Measurements from ENCODE around the gene ANKS6. TPM values are rescaled to one million over a fixed set of nuclear protein-coding genes. Genes with fewer than 3 reads are reported as not detected.

ANKS6 gene
- total and polyA plus RNA-seq, 9 of the 15 experiments (the other 6 are each of a cell fraction or from before 2014, with no cell fraction given), result 9.9 to 74.5 (median 36.9) TPM

- TF ChIP-seq, protein P1, sequence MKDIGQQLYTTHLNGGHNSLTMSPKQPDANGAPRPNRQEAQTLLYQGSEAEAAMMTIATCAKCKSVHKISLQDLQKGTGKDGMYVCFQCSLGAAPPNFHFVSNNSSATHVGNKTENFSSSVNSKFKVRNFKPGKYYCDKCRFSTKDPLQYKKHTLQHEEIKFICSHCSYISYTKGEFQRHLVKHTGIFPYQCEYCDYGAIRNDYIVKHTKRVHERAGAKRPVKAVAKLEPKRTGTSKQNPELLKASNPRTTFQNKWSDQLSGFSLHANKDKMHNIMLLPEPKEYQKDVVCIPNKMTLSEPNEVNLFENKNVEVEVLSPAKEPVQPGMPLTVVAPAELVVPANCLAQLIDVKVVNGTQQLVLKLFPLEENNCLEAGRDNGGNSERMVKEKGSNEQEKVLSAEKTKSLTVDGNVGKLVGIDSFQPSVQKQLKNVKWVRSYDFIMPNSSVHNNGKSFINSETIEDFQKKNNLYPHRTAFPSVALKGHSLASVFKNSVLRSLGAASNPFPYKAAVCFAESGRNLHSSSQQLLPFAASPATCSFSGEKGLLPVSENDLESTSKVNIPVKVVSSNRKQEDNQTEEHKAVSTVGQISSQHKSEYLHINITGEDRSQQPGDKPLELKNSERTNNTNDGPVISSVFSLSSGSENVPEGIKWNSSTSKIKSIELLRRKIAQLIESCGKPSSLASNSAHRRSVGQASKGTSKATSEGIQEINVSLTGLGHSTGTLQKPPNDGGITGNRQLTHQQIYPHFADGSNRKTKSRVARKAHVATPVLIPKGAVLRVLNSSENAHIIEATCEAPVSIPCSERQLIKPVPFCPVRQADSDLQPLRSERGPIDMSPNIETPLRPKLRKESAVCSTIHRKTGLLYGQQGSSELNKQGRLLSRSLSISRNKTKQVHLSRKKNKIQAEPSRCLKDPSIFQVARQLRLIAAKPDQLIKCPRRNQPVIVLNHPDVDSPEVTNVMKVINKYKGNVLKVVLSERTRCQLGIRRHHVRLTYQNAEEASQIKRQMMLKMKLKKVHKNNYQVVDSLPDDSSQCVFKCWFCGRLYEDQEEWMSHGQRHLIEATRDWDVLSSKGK (CRISPR knock-in tag; IDR thresholded peaks at IDR 0.05), result no peak
- TF ChIP-seq, protein P2, sequence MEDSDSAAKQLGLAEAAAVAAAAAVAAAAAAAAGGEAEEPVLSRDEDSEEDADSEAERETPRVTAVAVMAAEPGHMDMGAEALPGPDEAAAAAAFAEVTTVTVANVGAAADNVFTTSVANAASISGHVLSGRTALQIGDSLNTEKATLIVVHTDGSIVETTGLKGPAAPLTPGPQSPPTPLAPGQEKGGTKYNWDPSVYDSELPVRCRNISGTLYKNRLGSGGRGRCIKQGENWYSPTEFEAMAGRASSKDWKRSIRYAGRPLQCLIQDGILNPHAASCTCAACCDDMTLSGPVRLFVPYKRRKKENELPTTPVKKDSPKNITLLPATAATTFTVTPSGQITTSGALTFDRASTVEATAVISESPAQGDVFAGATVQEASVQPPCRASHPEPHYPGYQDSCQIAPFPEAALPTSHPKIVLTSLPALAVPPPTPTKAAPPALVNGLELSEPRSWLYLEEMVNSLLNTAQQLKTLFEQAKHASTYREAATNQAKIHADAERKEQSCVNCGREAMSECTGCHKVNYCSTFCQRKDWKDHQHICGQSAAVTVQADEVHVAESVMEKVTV (CRISPR knock-in tag; IDR thresholded peaks at IDR 0.05), result no peak
- no peak for TF ChIP-seq SLC30A9 (CRISPR knock-in tag; IDR thresholded peaks at IDR 0.05)
- no peak for TF ChIP-seq HMG20A (CRISPR knock-in tag; conservative IDR thresholded peaks at IDR 0.05)
- TF ChIP-seq HMBOX1 (IDR thresholded peaks at IDR 0.05), result no peak
- peak; percentile 97 for TF ChIP-seq ZKSCAN1 (IDR thresholded peaks at IDR 0.05; ENCODE audit: low read depth, low read length)
- TF ChIP-seq, protein P3, sequence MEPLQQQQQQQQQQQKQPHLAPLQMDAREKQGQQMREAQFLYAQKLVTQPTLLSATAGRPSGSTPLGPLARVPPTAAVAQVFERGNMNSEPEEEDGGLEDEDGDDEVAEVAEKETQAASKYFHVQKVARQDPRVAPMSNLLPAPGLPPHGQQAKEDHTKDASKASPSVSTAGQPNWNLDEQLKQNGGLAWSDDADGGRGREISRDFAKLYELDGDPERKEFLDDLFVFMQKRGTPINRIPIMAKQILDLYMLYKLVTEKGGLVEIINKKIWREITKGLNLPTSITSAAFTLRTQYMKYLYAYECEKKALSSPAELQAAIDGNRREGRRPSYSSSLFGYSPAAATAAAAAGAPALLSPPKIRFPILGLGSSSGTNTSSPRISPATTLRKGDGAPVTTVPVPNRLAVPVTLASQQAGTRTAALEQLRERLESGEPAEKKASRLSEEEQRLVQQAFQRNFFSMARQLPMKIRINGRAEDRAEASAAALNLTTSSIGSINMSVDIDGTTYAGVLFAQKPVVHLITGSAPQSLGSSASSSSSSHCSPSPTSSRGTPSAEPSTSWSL (CRISPR knock-in tag; IDR thresholded peaks at IDR 0.05; ENCODE audit: borderline replicate concordance), result no peak
- TF ChIP-seq TCF7L2 (IDR thresholded peaks at IDR 0.05; ENCODE audit: low read depth, low read length), result no peak
- TF ChIP-seq, protein P4, sequence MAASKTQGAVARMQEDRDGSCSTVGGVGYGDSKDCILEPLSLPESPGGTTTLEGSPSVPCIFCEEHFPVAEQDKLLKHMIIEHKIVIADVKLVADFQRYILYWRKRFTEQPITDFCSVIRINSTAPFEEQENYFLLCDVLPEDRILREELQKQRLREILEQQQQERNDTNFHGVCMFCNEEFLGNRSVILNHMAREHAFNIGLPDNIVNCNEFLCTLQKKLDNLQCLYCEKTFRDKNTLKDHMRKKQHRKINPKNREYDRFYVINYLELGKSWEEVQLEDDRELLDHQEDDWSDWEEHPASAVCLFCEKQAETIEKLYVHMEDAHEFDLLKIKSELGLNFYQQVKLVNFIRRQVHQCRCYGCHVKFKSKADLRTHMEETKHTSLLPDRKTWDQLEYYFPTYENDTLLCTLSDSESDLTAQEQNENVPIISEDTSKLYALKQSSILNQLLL (CRISPR knock-in tag; IDR thresholded peaks at IDR 0.05; ENCODE audit: borderline replicate concordance), result no peak
- no peak for TF ChIP-seq ZEB2 (IDR thresholded peaks at IDR 0.05)
- TF ChIP-seq HDAC2 (IDR thresholded peaks at IDR 0.05), result no peak
- no peak for TF ChIP-seq HSF4 (CRISPR knock-in tag; IDR thresholded peaks at IDR 0.05; ENCODE audit: borderline replicate concordance)
- TF ChIP-seq TCF7 (IDR thresholded peaks at IDR 0.05; ENCODE audit: borderline replicate concordance), result no peak
- TF ChIP-seq, protein P5, sequence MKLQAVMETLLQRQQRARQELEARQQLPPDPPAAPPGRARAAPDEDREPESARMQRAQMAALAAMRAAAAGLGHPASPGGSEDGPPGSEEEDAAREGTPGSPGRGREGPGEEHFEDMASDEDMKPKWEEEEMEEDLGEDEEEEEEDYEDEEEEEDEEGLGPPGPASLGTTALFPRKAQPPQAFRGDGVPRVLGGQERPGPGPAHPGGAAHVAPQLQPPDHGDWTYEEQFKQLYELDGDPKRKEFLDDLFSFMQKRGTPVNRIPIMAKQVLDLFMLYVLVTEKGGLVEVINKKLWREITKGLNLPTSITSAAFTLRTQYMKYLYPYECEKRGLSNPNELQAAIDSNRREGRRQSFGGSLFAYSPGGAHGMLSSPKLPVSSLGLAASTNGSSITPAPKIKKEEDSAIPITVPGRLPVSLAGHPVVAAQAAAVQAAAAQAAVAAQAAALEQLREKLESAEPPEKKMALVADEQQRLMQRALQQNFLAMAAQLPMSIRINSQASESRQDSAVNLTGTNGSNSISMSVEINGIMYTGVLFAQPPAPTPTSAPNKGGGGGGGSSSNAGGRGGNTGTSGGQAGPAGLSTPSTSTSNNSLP (IDR thresholded peaks at IDR 0.05; ENCODE audit: borderline replicate concordance, low read depth, low read length), result no peak
- TF ChIP-seq ZNF551 (CRISPR knock-in tag; IDR thresholded peaks at IDR 0.05), result no peak
- TF ChIP-seq KAT7 (CRISPR knock-in tag; IDR thresholded peaks at IDR 0.05; ENCODE audit: borderline replicate concordance), result no peak
- no peak for TF ChIP-seq TARDBP (IDR thresholded peaks at IDR 0.05)
Observed at GRCh38 chr9:98796364-98797101, at the start of gene ANKS6 (continued).

Measured in K562 (cell line).